Calu3 (cell line): ENCODE measurements around the gene EIF1. TPM values are rescaled to one million over a fixed set of nuclear protein-coding genes. Genes with fewer than 3 reads are reported as not detected.

Experiments used
- BruUV-seq: library from RNA; stranded (reverse); fragments of 400-500 nt; replicated peaks from 2 replicates; lab custom pipeline; 2021; lab: Mats Ljungman, UMichigan
- CTCF ChIA-PET: fragments of 300-600 bp; sonication (Branson Sonifier 250); formaldehyde crosslinking; loops from one replicate; lab custom pipeline; 2022; ENCODE audit warnings: antibody characterized with exemption; lab: Charles Lee
- DNase-seq: peaks from one replicate; pipeline ENCODE4 v3.0.0; 2022
- H3K27ac Mint-ChIP-seq: one replicate; pipeline ENCODE4 v1.8.0; 2022; ENCODE audit warnings: mixed read lengths; ENCODE audit not compliant: unreplicated experiment
- H3K27me3 Mint-ChIP-seq: one replicate; pipeline ENCODE4 v1.8.0; 2022; ENCODE audit warnings: mixed read lengths; ENCODE audit not compliant: unreplicated experiment
- H3K36me3 Mint-ChIP-seq: one replicate; pipeline ENCODE4 v1.8.0; 2022; ENCODE audit warnings: mild to moderate bottlenecking, moderate library complexity, mixed read lengths; ENCODE audit not compliant: insufficient read depth, unreplicated experiment
- H3K4me1 Mint-ChIP-seq: one replicate; pipeline ENCODE4 v1.8.0; 2022; ENCODE audit warnings: mild to moderate bottlenecking, low read depth, mixed read lengths; ENCODE audit not compliant: unreplicated experiment
- H3K4me3 Mint-ChIP-seq: one replicate; pipeline ENCODE4 v1.8.0; 2022; ENCODE audit warnings: mild to moderate bottlenecking, low read depth, moderate library complexity, mixed read lengths; ENCODE audit not compliant: unreplicated experiment
- H3K9me3 Mint-ChIP-seq: one replicate; pipeline ENCODE4 v1.8.0; 2022; ENCODE audit warnings: low read depth, mixed read lengths; ENCODE audit not compliant: unreplicated experiment
- CTCF ChIP-seq: fragments of 200-600 bp; IDR thresholded peaks from one replicate; pipeline ENCODE4 v1.8.0; 2022; ENCODE audit warnings: antibody characterized with exemption; ENCODE audit not compliant: unreplicated experiment
- intact Hi-C: fragments of 100-400 bp; cut with micrococcal nuclease; formaldehyde crosslinking; loops from one replicate; pipeline ENCODE4 v1.10.0; 2022; ENCODE audit not compliant: unreplicated experiment
- total RNA-seq: library from RNA; stranded (reverse); gene quantifications from 2 replicates; pipeline ENCODE4 v1.2.3, GENCODE V29; 2022

Gene EIF1
- total RNA-seq, 1 experiment from 2014 or later, result 937 TPM

GRCh38 chr17:41707803-41708669, 19.4 kb downstream of the EIF1 start:
- intact Hi-C loops, result no loop called here
- CTCF ChIA-PET, result interaction anchor here (0.6 to 4.0 kb wide), 4 partner anchors 10 to 129 kb away, joined by 3 to 15 read pairs (median 8); partner anchors contain the start of gene EIF1
- no peak for DNase-seq
- Mint-ChIP-seq H3K27me3 (peaks cover 61% of the 10 kb centered on the region), H3K4me1 (peaks cover 13% of the 10 kb centered on the region), H3K9me3 (no peaks in the 10 kb centered on the region), H3K27ac (no peak overlapping the region), H3K4me3 (no peak overlapping the region), H3K36me3 (no peaks in the 10 kb centered on the region)
- no peak for TF ChIP-seq CTCF
- BruUV-seq, result no TSS peak

GRCh38 chr17:41710472-41711090, 21.9 kb downstream of the EIF1 start:
- CTCF ChIA-PET, result interaction anchor here (1.1 kb wide), 1 partner anchor 822 kb away, joined by 3 read pairs; no protein-coding TSS in a partner anchor
- TF ChIP-seq CTCF, result no peak
- H3K9me3 Mint-ChIP-seq, result no peaks in the 10 kb centered on the region
- no peak overlapping the region for H3K4me3 Mint-ChIP-seq
- no TSS peak for BruUV-seq
- H3K4me1 Mint-ChIP-seq, result peaks cover 5% of the 10 kb centered on the region
- H3K27ac Mint-ChIP-seq, result no peak overlapping the region
- peaks cover 53% of the 10 kb centered on the region for H3K27me3 Mint-ChIP-seq
- no peak for DNase-seq
- intact Hi-C loops, result no loop called here
- no peaks in the 10 kb centered on the region for H3K36me3 Mint-ChIP-seq

DNA sequence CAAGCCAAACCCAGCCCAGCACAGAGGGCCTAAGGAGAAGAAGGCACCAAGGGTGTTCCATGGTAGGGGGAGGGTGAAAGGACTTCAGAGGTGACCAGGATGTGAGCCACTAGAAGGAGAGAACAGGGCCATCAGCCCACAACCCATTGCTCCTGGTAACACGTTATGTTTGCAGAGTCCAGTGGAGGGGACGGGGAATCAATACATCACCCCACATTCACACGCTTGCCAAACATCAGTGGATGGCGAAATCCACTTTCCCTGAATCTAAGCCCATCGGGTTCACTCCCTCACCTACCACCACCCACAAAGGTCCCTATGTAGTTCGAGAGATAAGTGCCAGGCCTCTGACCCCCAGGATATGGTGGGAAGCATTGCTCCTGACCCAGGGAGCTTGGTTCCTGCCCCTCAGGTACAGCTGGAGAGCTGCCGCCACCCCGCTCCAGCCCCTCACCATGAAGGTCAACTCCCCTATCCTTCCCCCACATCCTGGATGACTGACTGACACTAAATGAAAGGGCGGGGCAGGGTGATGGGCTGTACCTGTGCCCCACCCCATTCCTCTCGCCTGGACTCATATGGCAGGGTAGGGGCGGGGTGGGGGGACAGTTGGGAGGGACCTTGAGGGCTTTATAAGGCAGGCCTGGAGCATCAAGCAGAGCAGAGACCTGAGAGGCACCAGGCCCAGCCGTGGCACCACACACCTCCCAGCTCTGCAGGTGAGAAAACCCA, 23.1 kb downstream of the EIF1 start, which contains the start of gene GAST:
Gene GAST (plus strand): TSS at position 663 of the 732 bp plus-strand sequence. CDS start 3,106 bp downstream, outside the sequence.
- CTCF ChIA-PET, result interaction anchor here (0.7 to 1.0 kb wide), 2 partner anchors 18 to 99 kb away, joined by 3 to 7 read pairs; no protein-coding TSS in a partner anchor
- peaks cover 51% of the 10 kb centered on the region for H3K27me3 Mint-ChIP-seq
- no peak for TF ChIP-seq CTCF
- H3K9me3 Mint-ChIP-seq, result no peaks in the 10 kb centered on the region
- no peak for DNase-seq
- no TSS peak for BruUV-seq
- no peak within 1 kb of the TSS for H3K4me3 Mint-ChIP-seq
- H3K4me1 Mint-ChIP-seq, result no peaks in the 10 kb centered on the region
- intact Hi-C loops, result no loop called here
- no peak within 1 kb of the TSS for H3K27ac Mint-ChIP-seq
- H3K36me3 Mint-ChIP-seq, result no peaks in the 10 kb centered on the region
